GM19463 (cell line): ENCODE measurements around the gene THY1.
"Not testable (repeated sequence)": the region's sequence is repeated elsewhere in the genome, so short reads cannot be mapped to it uniquely, and the experiment has no call there.

Source experiments
- ATAC-seq: cut with Tn5 transposase; IDR thresholded peaks from one replicate; pipeline ENCODE4 v1.9.1; 2021; ENCODE audit warnings: mild to moderate bottlenecking, moderate library complexity; ENCODE audit not compliant: unreplicated experiment

Gene THY1

DNA sequence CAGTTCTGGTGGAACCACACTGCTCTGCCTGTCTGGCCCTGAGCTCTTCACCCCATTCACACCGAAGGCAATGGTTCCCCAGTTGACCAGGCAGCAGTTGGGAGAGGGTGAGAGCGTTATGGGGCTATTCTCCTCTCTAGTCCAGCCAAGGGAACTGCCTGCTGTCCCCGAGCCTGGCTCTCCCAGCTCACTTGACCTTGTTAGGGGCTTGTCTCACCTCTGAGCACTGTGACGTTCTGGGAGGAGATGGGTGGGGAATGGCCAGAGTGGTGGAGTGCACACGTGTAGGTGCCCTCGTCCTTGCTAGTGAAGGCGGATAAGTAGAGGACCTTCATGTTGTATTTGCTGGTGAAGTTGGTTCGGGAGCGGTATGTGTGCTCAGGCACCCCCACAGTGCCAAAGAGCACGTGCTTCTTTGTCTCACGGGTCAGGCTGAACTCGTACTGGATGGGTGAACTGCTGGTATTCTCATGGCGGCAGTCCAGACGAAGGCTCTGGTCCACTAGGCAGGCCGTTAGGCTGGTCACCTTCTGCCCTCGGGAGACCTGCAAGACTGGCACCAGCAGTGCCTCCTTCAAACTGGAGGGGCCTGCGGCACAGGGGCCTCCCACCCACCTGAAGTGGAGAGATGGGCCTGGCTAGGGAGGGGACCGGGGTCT is 3.0 kb downstream of the THY1 start:
- no peak for ATAC-seq

DNA sequence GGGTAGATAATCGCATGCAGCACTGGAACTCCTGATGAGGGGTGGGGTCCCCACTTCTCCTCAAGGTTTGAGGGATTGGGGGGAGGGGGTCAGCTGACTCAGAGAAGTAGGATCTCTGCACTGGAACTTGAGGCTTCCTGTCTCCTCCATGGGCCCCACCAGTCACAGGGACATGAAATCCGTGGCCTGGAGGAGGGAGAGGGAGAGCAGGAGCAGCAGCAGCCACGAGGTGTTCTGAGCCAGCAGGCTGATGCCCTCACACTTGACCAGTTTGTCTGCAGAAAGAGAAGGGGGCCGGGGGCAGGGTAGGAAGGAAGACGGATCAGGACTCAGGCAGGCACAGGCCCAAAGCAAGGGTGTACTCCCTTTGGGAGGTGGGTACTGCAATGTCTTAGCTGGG is 3.7 kb downstream of the THY1 start:
- ATAC-seq = no peak

DNA sequence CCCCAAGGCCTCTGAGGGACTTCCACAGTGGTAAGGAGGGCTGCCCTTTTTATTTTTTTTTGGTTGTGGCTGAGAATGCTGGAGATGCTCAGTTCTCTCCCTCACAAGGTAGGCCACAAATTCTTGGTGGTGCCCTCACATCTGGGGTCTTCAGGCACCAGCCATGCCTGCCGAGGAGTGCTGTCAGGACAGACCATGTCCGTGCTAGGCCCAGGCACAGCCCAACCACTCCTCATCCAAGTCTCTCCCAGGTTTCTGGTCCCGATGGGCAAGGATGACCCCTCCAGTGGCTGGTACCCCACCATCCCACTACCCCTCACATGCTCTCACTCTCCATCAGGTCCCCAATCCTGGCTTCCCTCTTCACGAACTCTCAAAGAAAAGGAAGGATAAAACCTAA is 4.2 kb downstream of the THY1 start:
- ATAC-seq = no peak

DNA sequence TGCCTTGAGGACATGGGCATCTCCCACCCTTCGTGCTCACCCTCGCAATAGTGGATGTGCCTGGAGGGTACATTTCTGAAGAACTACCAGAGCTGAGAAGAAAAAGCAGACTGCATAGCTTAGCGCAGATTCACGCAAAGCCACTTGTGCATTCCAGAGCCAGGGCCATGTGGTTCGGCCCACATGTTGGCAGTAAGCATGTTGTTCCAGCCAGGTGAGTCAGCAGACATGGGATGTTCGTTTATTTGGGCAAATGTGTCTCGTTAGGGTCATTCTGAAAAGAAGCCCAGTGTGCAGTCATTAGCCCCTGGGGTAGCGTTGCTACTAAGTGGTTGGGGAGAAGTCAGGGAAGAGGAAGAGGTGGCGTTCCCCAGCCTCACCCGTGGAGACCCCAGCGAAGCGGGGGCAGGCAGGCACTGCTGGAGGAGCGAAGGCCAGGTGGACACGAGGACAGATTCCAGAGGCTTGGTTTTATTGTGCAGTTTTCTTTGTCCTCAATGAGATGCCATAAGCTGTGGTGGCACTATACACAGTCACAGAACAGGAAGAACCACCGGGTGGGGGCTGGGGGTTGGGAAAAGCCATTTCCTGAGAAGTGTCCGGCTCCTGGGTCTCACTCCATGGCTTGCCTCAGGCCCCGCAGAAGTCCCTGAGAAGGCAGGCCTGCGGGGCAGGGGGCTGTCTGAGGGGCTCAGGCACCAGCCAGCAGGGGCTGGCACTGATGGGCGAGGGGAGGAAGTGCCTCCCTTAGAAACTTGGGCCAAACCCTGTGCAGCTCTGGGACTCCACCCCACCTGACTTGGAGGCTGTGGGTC is 5.0 kb downstream of the THY1 start:
- no peak for ATAC-seq

DNA sequence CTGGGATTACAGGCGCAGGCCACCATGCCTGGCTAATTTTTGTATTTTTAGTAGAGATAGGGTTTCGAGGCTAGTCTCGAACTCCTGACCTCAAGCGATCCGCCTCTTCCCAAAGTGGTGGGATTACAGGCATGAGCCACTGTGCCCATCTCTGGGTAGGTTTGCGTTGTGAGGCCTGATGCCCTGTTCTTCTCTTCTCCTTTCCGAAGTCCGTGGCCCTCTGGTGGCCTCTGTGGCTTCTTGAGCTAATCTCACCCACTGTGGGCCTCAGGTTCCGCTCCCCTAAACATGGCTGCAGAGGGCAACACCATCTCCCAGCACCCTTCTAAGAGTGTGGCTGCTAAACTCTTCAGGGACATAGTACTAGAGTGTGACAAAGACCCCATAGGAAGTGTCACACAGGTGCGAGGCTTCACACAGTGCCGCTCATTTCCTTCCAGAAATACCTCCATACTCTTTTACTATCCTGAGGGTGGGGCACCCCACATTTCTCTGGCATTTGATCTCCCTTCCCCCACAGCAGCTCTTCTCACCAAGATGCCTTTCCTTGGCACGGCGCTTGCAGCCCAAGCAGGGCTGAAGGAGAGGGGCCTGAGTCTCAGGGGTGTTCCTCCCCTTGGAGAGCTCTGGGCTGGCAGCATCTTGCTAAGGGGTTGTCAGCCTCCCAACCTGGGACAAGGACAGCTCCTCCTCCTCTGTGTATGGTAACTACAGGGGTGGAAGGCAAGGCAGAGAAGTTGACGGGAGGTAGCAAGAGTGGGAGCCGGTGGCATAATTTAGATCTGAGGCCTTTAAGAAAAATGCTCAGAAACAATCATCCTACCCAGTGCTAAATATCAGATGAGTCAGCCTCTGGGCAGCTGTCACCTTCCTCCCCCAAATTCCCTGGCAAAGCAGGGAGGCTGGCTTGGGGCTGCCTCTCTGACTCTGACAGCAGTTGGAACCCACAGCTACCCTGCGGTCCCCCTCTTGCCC is 6.1 kb downstream of the THY1 start:
- no peak for ATAC-seq

DNA sequence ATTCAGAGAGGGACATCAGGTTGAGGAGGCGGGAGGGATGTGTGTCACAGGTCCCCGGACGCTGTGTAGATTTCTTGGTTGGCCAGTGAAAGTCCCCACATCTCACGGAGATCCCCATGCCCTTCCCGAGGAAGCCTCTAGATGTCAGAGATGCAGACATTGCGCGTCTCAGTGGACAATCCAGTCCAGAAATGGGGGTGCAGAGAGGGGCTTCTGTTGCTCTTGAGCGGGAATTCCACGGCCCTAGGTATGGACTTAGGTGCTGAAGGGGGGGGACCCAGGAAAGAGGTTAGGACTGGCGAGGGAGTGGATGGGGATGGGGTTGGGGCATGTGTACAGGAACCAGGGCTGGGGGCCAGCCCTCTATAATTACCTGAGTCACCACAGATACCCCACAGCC is 7.0 kb downstream of the THY1 start:
- ATAC-seq = no peak

DNA sequence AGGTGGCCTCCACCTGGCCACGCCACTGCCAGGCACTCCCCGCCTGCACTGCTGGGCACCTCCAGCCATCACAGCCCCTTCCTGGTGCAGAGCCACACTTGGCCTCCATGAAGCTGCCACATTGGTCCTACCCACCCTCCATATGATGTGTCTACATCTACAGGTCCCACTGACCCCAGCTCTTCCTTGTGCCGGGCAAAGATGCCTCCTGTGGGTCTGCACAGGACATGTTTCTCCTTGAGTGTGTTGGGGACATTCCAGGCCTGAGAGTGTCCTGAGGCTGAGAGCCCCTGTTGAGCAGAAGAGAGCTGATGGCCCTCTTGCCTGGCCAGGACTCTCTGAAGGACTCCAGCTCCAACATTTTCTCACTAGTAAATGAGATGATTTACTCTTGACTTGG is 7.5 kb downstream of the THY1 start:
- no peak for ATAC-seq

DNA sequence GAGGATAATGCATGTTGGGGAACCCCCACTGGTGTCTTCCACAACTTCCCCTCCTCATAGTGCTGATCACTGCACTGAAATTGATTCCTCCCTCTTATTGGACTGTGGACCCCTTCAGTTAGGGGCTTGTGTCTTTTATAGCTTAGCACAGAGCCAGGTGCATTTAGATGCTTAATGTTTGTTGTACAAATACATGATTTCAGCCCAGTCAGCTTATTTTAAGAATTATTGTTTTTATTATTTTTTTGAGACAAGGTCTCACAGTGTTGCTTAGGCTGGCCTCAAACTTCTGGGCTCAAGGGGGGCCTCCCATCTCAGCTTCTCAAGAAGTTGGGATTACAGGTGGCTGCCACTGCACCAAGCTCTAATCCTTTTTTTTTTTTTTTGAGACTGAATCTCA is 8.2 kb downstream of the THY1 start:
- no peak for ATAC-seq

DNA sequence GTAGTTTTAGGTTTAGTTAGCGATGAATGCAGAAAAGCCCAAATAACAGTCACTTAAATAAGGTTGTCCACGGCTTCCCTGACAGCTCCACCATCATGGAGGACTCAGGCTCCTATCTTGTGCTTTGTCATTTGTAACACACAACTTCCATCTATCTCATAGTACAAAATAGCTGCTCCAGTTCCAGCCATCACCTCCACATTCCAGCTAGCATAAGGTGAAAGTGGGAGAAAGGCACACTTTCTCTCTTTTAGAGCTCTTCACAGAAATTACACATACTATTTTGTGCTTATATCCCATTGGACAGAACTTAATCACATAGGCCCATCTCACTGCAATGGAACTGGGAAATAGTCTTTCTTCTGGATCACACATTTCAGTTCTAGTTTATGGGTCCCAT is 8.7 kb downstream of the THY1 start:
- no peak for ATAC-seq

DNA sequence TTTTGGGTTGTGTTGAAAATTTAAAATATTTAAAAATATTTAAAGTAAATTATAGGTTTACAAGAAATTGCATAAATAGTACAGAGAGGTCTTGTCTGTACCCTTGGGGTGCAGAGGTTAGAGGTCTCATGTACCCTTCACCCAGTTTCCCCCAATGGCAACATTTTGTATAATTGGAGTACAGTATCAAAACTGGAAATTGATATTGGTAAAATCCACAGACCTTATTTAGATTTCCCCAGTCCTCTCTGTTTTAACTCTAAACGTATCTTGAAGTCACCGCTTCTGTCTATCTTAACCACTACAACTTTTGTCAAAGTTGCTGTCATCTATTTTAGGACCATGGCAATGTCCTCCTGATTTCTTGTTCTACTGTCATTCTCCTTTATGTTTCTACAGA is 10.9 kb downstream of the THY1 start:
- no peak for ATAC-seq

DNA sequence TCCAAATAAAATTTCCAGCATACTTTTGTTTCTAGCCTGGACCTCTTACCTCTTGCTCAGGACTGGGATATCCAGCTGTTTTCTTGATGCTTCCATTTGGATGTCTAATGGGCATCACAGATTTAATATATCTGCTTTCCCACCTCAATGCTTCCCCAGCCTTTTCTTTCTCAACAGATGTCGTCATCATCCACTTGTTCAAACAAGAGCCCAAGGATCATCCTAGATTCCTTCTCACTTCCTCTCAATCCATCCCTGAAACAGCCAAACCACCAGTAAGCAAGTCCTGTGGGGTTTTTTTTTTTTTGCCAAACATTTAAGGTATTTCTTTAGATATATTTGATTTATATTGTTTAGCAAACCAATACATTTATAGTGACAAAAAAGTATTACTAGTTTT is 12.5 kb downstream of the THY1 start:
- no peak for ATAC-seq

DNA sequence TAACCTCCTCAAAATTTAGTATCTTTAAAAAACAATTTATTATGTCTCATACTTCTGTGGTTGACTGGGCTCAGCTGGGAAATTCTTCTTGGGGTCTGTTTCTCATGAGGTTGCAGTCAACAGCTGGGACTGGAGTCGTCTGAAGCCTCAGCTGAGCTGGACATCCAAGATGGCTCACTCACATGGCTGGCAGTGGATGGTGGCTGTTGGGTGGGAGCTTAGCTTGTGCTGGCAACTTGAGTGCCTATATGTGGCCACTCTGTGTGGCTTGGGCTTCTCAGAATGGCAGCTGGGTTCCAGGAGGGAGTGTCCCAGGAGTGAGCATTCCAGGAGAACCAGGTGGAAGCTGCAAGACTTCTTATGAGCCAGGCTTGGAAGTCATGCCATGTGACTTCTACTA is 13.2 kb downstream of the THY1 start:
- ATAC-seq = no peak

DNA sequence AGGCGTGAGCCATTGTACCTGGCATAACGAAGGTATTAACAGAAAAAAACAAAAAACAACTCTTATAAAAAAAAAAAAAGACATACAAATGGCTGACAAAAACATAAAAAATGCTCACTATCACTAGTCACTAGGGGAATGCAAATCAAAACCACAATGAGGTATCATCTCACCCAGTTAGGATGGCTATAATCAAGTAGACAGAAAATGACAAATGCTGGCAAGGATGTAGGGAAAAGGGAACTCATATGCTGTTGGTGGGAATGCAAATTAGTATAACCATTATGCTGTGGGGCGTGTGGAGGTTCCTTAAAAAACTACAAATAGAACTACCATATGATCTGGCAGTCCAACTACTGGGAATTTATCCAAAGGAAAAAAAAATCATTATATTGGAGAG is 17.0 kb downstream of the THY1 start:
- no peak for ATAC-seq

DNA sequence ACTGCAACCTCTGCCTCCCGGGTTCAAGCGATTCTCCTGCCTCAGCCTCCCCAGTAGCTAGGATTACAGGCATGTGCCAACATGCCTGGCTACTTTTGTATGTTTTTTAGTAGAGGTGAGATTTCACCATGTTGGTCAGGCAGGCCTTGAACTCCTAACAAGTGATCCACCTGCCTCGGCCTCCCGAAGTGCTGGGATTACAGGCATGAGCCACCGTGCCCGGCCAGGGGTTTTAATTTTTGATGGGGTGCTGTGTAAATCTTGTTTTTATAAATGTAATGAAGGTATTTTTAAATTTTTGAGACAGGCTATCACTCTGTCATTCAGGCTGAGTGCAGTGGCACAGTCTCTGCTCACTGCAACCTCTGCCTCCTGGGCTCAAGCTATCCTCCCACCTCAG is 17.5 kb downstream of the THY1 start:
- ATAC-seq = not testable (repeated sequence)

DNA sequence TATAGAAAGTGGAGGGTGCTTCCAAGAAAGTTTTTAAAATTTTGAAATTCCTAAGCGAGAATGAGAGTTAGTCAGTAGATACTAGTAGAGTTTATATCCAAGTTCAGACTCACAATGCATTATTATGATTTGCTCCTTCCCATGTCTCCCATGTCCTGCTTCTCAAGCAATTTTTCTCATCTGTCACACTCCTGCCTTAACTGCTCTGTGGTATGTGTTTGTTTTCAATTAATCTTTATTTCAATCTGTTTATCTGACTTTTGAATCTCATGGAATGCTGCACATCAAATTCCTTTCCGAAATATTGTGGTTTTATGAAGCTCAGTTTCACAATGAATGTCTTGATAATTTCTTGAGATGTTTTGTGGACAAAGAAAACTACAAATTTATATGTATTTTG is 18.1 kb downstream of the THY1 start:
- no peak for ATAC-seq

DNA sequence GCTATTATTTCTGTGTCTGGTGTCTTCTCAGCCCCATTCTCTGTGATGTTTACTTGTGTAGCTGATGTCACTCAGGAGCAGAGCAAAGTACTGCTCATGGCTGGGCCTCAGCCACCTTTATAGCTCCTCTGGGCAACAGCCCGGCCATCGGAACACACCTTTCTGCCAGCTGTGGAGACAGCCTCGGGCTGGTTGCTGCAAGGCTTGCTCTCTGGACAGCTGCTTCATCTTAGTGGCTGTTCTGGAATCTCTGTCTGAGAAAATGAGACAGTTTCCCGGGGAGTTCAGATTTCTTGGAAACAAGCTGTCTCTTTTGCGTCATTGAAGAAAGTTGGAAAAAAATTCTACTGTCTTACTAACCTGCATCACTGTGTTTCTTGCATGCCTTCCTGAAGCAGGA is 20.0 kb downstream of the THY1 start:
- no peak for ATAC-seq

DNA sequence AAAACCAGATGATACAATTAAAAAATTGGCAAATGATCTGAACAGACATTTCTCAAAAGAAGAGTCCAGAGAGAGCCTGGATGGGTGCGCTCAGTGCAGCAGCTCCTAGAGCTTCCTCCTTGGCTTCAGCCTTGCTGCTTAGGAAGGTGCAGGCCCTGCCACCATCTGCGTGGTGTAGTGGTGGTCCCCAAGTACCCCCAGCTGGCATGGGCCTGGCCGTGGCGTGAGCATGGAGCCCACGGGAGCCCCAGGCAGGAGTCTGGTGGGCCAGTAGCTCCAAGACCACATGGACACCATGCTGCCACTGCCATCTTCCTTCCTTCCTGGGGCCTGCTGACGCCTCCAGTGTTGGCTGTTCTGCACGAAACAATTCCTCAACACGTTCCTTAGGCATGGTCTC is 20.5 kb downstream of the THY1 start:
- ATAC-seq = no peak

DNA sequence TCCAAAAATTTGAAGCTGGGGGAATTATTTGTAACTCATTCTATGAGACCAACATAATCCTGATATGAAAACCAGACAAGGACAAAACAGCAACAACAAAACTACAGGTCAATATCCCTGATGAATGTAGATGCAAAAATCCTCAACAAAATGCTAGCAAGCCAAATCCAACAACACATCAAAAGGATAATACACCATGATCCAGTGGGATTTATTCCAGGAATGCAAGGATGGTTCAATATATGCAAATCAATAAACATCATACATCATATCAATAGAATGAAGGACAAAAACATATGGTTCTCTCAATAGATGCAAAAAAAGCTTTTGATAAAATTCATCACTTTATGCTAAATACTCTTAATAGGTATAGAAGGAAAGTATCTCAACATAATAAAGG is 22.1 kb downstream of the THY1 start:
- no peak for ATAC-seq

DNA sequence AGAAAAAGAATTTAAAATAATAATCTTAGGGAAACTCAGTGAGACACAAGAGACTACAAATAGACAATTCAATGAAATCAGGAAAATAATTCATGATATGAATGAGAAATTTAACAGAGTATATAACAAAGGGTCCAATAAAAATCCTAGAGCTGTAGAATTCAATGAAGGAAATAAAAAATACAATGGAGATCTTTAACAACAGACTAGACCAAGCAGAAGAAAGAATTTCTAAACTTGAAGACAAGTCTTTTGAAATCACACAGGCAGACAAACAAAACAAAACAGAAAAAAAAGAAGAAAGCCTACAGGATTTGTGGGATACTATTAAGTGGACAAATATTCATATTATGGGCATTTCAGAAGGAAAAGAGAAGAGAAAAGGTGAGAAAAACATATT is 25.2 kb downstream of the THY1 start:
- ATAC-seq = no peak

DNA sequence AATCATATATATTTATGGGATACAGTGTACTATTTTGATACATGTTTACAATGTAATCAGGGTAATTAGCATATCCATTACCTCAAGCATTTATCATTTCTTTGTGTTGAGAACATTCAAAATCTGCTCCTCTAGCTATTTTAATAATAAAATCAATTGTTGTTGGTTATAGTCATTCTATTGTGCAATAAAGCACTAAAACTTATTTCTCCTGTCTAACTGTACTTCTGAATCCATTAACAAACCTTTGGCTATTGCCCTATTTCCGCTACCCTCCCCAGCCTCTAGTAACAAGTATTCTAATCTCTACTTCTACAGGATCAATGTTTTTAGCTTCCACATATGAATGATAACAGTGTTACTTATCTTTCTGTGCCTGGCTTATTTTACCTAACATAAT is 26.1 kb downstream of the THY1 start:
- no peak for ATAC-seq

DNA sequence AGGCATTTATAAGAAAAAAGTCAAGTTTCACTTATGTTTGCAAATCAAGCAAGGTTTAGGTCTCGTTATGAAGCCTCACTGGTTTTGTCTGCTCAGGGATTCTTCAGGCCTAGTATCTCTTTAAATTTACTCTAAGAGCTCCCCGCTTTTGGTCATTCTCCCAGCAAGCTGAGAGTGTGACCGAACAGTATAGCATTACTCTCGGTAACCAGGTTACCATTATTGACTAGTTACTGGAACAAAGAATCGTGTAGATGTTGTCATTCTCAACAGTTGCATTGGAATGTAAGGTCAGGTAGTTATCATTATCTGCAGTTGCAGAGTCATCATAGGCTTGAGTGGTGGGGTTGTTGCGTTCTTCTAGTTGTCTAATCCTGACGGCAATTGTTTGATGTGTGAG is 31.7 kb downstream of the THY1 start:
- no peak for ATAC-seq
